HFF-Myc (cell line): Measurements from ENCODE around the gene FNTB.

ENCODE experiments used
- DNase-seq: peaks from one replicate; pipeline ENCODE4 v3.0.0-alpha.2; 2011; ENCODE audit warnings: low read depth; ENCODE audit errors: extremely low read depth
- H3K4me3 ChIP-seq: replicated peaks from 2 replicates; pipeline ENCODE4 v1.5.1; 2011; ENCODE audit warnings: low read depth, mild to moderate bottlenecking, control low read depth, low read length
- CTCF ChIP-seq: IDR thresholded peaks from 2 replicates; pipeline ENCODE4 v1.5.1; 2012; ENCODE audit warnings: mild to moderate bottlenecking, low read depth, low read length, control low read depth; ENCODE audit errors: missing control alignments

Gene FNTB

GRCh38 chr14:64970041-64970440 lies 16.7 kb upstream of the FNTB start:
- no peak for DNase-seq
- no peak for TF ChIP-seq CTCF
- H3K4me3 ChIP-seq = no peak overlapping the region

GRCh38 chr14:64970776-64971477 lies 15.8 kb upstream of the FNTB start:
- TF ChIP-seq CTCF = no peak
- no peak for DNase-seq
- peak overlapping the region; percentile 44; the same call in 1 of the 2 replicates for H3K4me3 ChIP-seq

GRCh38 chr14:64971491-64971942 lies 15.2 kb upstream of the FNTB start:
- no peak for DNase-seq
- H3K4me3 ChIP-seq = peak overlapping the region; percentile 44
- TF ChIP-seq CTCF = no peak

DNA sequence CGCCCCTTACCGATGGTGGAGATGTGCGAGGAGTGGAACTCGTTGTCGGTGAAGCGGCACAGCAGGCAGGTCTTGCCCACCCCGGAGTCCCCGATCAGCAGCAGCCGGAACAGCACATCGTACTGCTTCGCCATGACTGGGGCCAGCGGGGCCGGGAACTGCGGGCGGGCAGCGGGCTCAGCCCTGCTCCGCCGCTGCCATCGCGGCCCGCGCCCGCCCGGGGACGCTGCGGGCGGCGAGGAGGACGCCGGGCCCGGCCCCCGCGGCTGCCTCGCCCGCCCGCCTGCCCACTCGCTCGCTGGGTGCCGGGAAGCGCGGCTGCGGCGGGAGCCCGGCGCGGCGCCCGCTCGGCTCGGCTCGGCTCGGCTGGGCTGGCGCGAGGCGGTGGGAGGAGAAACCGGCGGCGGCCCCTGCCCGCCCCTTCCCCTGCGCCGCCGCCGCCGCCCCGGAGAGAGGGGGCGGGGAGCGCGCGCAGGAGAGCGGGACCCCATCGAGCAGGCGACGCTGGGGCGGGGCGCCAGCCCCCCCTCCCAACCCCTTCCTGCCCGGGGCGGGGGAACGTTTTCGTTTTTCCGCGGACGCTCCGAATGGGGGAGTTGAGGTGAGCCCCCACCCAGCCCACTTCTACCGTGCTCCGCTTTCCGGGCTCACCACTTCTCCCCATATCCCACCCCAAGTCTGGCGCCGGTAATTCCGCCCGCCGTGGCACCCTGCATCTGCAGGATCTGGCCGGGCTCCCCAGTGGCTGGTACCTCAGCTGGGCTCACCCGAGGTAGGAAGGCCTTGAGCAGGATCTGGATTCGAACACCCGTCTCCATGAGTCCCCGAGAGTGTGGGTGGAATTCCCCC lies 14.5 kb upstream of the FNTB start, which contains the start of gene RAB15:
Gene RAB15, minus strand, starts transcription at position 394 of the 849 bp plus-strand sequence. Its CDS starts 260 bp downstream, at position 134.
- H3K4me3 ChIP-seq = peak within 1 kb of the TSS; percentile 44
- no peak for DNase-seq
- TF ChIP-seq CTCF = no peak

DNA sequence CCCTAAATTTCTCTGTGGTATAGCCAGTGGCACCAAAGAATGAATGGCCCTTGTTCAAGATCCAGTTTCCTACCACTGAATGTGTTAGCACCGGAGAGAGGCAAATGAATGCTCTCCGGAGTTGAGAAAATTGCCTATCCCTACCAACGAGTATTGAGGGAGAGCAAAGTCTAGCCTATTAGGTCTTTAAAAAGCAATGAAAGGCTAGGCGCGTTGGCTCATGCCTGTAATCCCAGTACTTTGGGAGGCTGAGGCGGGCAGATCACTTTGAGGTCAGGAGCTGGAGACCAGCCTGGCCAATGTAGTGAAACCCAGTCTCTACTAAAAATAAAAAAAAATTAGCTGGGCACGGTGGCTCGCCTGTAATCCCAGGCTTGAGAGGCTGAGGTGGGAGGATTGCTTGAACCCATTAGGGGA lies 13.7 kb upstream of the FNTB start:
- no peak for DNase-seq
- no peak overlapping the region; the same call in 1 of the 2 replicates for H3K4me3 ChIP-seq
- TF ChIP-seq CTCF = no peak

DNA sequence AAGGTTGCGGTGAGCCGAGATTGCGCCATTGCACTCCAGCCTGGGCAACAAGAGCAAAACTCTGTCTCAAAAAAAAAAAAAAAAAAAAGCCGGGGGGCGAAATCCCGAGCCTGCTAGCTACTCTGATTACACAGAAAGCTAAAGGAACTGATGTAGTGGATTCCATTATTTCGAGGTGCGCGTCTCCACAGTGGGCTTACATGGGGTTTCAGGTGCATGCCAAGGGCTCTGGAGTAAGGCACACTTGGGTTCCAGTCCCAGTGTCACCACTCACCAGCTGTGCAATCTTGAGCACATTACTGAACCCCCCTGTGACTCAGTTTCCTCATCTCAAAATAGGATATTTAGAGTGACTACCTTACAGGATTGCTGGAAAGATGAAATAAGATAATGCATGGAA lies 12.9 kb upstream of the FNTB start:
- TF ChIP-seq CTCF = no peak
- no peak overlapping the region for H3K4me3 ChIP-seq
- no peak for DNase-seq
